HK-2 (cell line): ENCODE results near the gene ENO4.

Experiments used
- DNase-seq: peaks from one replicate; pipeline ENCODE4 v3.0.0-alpha.2; 2018; ENCODE audit not compliant: unreplicated experiment

The ENO4 gene

GRCh38 chr10:116849248-116850057 is at the start of gene ENO4:
Gene ENO4, plus strand, starts transcription at chr10:116849499. Its CDS starts 68 bp downstream, at chr10:116849567.
- DNase-seq: peak; percentile 88

- DNase-seq: no peak
Measured at GRCh38 chr10:116800286-116800929, 48.9 kb upstream of the ENO4 start.

GRCh38 chr10:116801658-116802057 is 47.6 kb upstream of the ENO4 start:
- no peak for DNase-seq

DNA sequence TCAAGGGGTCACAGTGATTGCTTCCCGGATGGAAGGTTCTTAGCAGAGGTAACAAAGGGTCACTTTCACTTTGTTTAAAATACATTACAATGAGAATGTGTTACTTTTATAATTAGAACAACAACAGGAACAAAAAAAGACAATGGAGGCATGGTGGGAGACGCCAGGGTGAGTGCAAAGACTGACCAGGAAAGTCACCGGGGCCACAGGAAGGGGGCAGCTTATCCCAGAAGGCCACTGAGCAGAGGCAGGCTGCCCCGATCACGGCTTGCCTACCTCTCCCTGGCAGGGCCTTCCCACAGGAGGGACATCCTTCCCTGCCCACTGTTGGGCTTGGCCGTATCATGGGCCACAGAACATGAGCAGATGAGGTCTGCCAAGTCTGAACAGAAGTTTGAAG is 46.8 kb upstream of the ENO4 start:
- no peak for DNase-seq

- DNase-seq: no peak
Measured at GRCh38 chr10:116802876-116803275, 46.4 kb upstream of the ENO4 start.

- DNase-seq: no peak
Measured at GRCh38 chr10:116803451-116804249, 45.6 kb upstream of the ENO4 start.

DNA sequence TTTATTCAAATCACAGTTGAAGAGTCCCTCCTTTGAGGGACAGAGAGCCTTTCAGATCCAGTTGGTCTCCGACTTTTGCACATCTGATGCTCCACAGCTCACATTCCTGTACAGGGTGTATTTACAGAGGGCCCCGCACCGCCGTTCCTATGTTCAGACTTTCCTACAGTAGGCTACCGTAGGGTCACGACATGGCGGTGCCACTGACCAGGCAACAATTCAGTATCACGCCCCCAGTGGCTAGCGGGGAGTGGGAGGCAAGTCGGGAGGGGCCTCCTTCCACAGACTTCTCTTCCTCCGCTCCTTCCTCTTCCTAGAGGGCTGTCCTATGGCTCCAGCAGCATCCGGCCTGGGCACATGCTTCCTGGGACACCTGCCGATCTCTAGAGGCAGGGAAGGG is 40.6 kb upstream of the ENO4 start:
- no peak for DNase-seq

- no peak for DNase-seq
Measured at GRCh38 chr10:116809483-116810119, 39.7 kb upstream of the ENO4 start.

- no peak for DNase-seq
Measured at GRCh38 chr10:116810120-116810500, 39.2 kb upstream of the ENO4 start.

DNA sequence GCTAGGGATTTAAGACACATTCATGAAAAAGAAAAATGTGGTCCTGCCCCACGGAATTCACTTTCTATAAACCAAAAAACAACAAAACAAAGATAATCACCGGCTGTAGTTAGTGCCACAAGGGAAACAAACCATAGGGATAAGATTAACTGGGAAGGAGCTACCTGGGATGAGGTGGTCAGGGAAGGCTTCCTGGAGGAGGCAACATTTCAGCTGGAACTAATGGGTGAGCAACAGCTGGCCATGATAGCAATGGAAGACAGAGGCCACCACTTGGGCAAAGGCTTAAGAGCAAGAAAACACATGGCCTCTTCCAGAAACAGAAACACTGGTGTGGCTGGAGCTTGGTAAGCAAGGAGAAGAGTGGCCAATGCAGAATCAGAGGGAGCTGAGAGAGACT is 38.4 kb upstream of the ENO4 start:
- no peak for DNase-seq

DNA sequence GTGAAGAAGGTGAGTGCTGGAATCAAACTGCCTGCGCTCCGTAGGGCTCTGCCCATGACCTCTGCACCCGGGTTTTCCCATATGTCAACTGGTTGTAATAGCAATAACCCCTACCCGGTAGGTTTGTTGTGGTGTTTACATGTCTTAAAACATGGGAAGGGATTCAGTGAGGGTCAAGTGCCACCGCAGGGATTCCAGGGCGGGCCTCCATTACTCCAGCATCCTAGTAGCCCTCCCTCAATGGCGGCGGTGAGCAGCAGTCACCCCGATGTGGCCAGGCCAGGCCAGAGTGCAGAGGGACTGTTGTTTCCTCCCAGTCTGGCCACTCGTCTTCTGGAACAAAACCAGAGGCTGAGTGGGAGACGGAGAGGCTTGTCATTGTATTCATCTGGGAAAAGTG is 37.6 kb upstream of the ENO4 start:
- DNase-seq: no peak

DNA sequence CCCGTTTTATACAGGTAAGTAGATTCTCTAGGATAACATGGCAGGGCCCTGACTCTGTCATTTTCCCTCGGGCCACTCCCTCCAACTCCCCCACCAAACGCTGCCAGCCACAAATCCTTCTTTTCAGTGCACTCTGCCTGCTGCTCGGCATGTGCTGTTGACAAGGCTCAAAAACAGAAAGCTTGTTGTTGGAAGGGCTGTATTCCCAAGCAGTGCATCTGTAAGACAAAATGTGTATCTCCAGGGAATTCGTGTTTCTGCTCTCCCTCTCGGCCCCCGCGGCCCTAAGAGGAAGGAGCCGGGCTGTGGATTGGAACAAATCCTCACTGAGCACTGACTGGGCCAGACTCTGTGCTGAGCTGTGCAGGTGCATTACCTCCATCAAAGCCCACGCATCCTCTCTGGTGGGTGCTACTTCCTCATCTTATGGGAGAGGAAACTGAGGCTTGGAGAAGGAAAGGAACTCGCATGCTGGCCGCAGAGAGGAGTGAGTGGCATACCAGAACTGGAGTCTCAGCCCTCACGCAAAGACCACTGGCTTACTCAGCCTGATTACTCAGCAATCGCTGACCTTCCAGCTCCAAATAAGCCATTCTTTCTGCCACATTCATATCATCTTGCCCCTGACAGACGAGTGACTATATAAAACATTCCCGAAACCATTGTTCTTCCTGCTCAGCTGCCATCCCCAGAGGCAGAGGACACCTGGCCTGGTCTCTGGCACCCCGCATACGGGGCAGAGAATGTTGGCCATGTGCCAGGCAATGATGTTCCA is 33.5 kb upstream of the ENO4 start:
- peak; percentile 25 for DNase-seq

GRCh38 chr10:116817178-116817577 is 32.1 kb upstream of the ENO4 start:
- no peak for DNase-seq

DNA sequence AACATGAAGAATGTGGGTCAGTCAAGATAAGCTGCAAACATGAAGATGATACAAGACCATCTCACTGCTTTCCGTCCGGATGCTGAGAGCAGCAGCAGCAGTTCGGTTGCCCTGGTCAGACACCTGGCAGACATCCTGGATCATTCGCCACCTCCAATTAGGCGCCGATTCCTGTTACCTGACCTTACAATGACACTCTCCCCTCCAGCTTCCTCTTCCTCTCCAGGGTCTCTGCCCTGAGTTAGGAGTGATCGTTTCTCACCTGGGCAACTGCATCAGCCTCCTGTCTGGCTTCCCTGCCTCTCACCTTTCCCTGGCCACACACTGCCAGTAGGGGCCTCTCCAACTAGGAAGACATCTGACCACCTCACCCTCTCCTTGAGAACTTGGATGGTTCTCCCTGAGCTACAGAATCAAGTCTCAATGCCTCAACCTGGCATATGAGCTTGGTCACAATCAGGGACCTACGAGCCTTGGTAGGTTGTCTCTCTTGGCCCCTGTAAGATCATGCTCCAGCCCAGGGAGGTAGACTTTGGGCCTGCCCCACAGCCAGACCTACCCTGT is 31.4 kb upstream of the ENO4 start:
- no peak for DNase-seq

GRCh38 chr10:116819999-116820677 is 29.2 kb upstream of the ENO4 start:
- DNase-seq: no peak

- no peak for DNase-seq
Measured at GRCh38 chr10:116825901-116826300, 23.4 kb upstream of the ENO4 start.

- peak; percentile 73 for DNase-seq
Measured at GRCh38 chr10:116826803-116827202, 22.5 kb upstream of the ENO4 start.

DNA sequence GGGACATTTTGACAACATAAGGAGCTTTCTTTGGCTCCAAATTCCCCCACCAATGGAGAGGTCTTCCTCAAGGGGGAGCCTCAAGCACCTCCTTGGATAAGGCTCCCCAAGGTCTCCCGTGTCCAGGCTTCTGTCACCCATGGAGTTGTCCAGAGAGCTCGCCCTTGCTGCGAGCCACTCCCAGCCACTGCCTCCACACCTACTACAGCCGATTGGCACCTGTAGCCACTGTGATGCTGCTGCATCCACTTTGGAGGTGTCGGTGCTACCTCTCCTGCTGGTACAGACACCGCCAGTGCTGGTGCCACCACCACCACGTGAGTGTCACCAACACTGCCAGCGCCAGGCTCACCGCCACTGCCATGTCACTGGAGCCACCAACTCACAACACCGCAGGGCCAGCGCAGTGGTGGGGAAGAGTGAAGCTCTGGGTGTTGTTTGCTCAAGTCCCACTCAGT is 22.1 kb upstream of the ENO4 start:
- DNase-seq: no peak

- no peak for DNase-seq
Measured at GRCh38 chr10:116828116-116828515, 21.2 kb upstream of the ENO4 start.

DNA sequence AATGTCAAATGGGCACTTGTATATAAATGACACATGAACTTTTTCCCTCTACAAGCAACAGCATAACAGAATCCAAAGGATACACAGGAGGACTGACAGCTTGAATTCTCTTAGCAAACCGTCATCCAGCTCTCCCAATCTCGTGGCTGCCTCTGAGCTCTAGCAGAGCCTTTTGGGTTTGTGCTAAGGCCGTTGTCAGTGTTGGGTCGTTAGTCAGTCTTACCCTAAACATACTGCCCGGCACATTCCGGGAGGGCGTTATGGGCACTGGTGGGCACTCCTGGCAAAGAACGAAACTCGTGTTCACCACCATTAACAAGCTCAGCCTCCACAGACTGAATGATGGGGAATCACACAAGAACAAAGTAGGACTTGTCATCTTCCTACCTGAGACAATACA is 19.6 kb upstream of the ENO4 start:
- DNase-seq: no peak
